ENCODE results near the gene DDX42.
A peak's percentile ranks its signal among the peaks of the same experiment; 100 is the strongest.

Gene DDX42

DNA sequence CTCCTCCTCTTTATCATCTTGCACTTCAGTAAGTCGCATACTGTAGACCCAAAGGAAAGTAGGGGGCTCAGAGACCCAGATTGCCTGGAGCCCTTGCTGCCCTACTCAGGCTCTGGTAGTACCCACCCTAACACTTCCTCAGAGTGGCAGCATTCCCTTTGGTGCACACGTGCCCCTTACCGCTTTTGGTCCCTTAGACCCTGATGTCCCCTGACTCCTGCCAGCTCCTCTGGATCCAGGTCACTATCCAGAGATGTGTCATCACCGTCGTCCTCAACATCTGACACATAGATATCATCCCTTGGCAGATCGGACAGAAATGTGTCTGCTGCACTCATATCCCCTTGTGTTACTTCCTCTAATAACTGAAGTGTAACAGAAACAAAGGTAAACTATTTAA lies 47.8 kb downstream of the DDX42 start:
- TF ChIP-seq, protein P1, sequence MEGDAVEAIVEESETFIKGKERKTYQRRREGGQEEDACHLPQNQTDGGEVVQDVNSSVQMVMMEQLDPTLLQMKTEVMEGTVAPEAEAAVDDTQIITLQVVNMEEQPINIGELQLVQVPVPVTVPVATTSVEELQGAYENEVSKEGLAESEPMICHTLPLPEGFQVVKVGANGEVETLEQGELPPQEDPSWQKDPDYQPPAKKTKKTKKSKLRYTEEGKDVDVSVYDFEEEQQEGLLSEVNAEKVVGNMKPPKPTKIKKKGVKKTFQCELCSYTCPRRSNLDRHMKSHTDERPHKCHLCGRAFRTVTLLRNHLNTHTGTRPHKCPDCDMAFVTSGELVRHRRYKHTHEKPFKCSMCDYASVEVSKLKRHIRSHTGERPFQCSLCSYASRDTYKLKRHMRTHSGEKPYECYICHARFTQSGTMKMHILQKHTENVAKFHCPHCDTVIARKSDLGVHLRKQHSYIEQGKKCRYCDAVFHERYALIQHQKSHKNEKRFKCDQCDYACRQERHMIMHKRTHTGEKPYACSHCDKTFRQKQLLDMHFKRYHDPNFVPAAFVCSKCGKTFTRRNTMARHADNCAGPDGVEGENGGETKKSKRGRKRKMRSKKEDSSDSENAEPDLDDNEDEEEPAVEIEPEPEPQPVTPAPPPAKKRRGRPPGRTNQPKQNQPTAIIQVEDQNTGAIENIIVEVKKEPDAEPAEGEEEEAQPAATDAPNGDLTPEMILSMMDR (IDR thresholded peaks at IDR 0.05) = no peak
- DNase-seq (ENCODE audit: low spot score) = no peak

DNA sequence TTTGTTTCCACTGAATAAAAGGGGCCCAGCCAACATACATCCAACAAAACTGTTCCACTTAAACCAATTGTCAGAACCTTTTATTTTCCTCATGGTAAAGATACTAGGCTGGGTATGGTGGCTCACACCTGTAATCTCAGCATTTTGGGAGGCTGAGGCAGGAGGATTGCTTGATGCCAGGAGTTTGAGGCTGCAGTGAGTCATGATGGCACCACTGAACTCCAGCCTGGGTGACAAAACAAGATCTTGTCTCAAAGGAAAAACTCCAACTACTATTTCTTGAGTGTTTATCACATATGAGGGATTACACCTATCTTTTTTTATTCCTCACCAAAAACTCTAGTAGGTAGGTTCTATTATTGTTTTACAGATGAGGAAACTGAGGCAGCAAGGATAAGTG lies 48.6 kb downstream of the DDX42 start:
- TF ChIP-seq, protein P1 (IDR thresholded peaks at IDR 0.05) = no peak
- no peak for DNase-seq (ENCODE audit: low spot score)
- Histone ChIP-seq H3K4me3 (no peak overlapping the region), H3K27ac (no peak overlapping the region)

More for the DNA sequence above, 47.8 kb downstream of the DDX42 start:
- H3K4me3 ChIP-seq = no peak overlapping the region
- H3K27ac ChIP-seq = no peak overlapping the region

DNA sequence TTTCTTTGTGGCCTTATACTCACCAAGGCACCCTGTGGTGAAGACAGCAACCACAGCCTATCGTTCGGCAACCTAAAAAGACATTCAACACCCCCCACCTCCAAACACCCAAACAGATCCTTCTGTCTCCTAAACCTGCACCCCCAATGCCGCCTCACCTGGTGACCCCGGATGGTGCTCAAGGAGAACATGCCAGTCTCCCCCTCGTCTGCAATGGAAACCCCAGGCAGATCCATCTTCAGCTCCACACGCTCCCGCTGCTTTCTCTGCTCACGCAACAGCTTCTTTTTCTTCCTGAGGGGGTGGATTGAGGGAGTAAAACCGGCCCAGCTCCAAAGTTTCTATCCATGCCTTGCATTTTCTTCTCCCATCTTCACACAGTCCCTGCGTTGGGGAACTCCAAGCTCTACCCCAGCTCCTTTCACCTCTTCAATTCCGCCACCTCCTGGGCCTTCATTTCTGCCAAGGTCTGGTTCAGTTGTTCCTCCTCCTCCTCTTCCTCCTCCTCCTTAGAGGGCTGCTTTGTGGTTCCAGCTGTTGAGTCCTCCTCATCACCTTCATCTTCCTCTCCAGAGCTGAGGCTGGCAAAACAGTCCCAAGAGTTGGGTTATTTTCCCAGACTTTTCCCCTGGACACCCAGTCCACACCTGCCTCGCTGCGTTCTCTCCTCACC lies 49.8 kb downstream of the DDX42 start:
- TF ChIP-seq, protein P1 (IDR thresholded peaks at IDR 0.05) = no peak
- Histone ChIP-seq H3K4me3 (no peak overlapping the region), H3K27ac (no peak overlapping the region)
- DNase-seq (ENCODE audit: low spot score) = no peak

DNA sequence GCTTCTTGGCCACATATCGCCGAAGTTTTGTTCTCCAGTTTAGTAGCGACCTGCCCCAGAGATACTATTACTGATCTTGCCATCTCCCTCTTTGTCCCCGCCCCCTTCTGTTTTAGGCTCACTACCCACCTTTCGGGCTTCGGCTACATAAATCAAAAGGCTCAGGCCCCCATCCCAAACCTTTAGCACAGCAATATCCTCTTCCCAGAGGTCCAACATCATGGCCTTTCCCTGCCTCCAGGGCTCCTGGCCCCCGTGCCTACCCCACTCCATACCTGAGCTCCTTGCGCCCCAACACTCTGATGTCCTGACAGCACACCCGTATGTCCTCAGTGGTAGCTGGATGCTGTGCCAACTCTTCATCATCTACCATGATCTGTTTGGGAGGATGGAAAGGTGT lies 50.4 kb downstream of the DDX42 start:
- Histone ChIP-seq H3K4me3 (no peak overlapping the region), H3K27ac (no peak overlapping the region)
- DNase-seq (ENCODE audit: low spot score) = no peak
- TF ChIP-seq, protein P1 (IDR thresholded peaks at IDR 0.05) = no peak

DNA sequence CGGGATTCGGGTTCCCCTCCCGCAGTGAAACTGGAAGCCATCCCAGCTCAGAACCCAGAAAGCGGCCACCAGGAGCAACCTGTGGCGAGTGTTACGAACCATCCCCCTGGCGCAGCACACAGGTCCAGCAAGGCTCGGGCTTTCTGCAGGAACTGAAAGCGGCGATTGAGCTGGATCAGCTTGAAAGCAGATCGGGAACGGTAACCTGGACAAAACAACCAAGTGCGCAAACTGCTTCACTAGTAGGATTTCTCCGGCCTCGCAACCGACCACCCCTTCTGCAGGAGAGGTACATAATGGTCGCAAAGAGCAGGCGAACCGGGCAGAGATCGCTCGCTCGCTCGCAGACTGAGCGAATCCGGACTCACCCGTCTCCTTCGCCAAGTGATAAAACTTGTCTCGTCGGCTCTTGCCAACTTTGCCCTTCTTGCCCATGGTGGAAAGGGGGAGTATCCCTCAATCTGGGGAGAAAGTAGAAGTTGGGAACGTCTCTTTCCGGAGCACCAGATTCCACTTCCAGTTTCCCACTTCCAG lies 52.6 kb downstream of the DDX42 start:
- TF ChIP-seq, protein P1 (IDR thresholded peaks at IDR 0.05) = no peak
- Histone ChIP-seq H3K27ac (peak overlapping the region; percentile 84 to 91), H3K4me3 (peak overlapping the region; percentile 83)
- DNase-seq (ENCODE audit: low spot score) = no peak

DNA sequence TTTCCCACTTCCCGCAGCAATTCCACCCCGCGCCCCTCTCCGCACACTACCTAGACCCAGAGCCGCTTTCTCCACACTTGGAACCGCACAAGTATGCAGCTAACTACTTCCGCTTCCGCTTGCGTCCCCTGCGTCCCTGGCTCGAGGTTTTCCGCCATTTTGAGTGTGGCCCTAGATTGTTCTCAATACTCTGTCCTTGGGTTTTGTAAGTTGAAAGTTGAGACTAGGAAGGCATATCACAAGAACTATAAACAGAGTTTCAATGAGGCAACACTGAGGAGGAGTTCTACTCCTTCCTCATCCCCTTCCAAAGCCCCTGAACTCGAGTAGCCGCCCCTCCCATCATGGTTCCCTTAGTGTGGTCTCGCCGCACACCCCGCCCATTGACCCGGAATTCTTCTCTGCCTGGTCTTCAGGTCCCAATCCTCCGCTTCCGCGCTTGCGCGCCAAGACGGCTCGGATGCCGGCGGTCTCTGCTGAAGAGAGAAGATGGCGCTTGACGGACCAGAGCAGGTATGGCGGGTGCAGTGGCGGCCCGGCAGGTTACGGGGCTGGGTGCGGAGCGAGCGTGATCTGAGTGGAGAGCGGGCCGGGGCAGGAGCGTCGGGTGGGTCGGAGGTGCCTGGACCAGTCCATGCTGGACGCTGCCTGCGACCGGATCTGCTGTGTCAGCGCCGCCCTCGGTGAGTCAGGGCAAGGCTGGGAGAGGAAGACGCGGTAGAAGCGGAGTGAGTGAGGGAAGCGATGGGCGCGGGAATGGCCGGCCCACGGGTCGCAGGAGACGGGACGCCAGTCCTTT lies 53.2 kb downstream of the DDX42 start, which contains the start of the genes FTSJ3 and PSMC5:
Gene FTSJ3 (minus strand): TSS at position 662 of the 799 bp plus-strand sequence. CDS start 761 bp downstream, outside the sequence.
Gene PSMC5 (plus strand): TSS at position 430 of the 799 bp plus-strand sequence. CDS start 60 bp downstream, at position 490.
- TF ChIP-seq, protein P1 (IDR thresholded peaks at IDR 0.05) = no peak
- H3K4me3 ChIP-seq = peak within 1 kb of the TSS; percentile 83
- peak; percentile 97 for DNase-seq (ENCODE audit: low spot score)
- H3K27ac ChIP-seq = peak within 1 kb of the TSS; percentile 84 to 91

All from coronary artery (tissue), 2 donors.